ENCODE measurements around the gene SPDYE17.
"Not testable (repeated sequence)": the region's sequence is repeated elsewhere in the genome, so short reads cannot be mapped to it uniquely, and the experiment has no call there.

DNA sequence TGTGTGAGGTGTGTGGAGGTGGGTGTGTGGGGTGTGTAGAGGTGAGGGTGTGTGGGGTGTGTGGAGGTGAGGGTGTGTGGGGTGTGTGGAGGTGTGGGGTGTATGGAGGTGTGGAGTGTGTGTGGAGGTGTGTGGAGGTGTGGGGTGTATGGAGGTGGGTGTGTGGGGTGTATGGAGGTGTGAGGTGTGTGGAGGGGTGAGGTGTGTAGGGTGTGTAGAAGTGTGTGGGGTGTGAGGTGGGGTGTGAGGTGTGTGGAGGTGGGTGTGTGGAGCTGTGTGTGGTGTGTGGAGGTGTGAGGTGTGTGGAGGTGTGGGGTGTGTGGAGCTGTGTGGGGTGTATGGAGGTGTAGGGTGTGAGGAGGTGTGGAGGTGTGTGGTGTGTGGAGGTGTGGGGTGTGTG lies 35.2 kb downstream of the SPDYE17 start:
- TF ChIP-seq, protein P1, sequence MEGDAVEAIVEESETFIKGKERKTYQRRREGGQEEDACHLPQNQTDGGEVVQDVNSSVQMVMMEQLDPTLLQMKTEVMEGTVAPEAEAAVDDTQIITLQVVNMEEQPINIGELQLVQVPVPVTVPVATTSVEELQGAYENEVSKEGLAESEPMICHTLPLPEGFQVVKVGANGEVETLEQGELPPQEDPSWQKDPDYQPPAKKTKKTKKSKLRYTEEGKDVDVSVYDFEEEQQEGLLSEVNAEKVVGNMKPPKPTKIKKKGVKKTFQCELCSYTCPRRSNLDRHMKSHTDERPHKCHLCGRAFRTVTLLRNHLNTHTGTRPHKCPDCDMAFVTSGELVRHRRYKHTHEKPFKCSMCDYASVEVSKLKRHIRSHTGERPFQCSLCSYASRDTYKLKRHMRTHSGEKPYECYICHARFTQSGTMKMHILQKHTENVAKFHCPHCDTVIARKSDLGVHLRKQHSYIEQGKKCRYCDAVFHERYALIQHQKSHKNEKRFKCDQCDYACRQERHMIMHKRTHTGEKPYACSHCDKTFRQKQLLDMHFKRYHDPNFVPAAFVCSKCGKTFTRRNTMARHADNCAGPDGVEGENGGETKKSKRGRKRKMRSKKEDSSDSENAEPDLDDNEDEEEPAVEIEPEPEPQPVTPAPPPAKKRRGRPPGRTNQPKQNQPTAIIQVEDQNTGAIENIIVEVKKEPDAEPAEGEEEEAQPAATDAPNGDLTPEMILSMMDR (IDR thresholded peaks at IDR 0.05) = not testable (repeated sequence)
- not testable (repeated sequence) for TF ChIP-seq EZH2 (IDR thresholded peaks at IDR 0.05; ENCODE audit: borderline replicate concordance, insufficient read depth, low read depth, low read length, poor library complexity, severe bottlenecking)

Data from B cell (primary cell).